ENCODE results near the gene AGTPBP1.
"Not testable (repeated sequence)": the region's sequence is repeated elsewhere in the genome, so short reads cannot be mapped to it uniquely, and the experiment has no call there.

AGTPBP1 gene, protein sequence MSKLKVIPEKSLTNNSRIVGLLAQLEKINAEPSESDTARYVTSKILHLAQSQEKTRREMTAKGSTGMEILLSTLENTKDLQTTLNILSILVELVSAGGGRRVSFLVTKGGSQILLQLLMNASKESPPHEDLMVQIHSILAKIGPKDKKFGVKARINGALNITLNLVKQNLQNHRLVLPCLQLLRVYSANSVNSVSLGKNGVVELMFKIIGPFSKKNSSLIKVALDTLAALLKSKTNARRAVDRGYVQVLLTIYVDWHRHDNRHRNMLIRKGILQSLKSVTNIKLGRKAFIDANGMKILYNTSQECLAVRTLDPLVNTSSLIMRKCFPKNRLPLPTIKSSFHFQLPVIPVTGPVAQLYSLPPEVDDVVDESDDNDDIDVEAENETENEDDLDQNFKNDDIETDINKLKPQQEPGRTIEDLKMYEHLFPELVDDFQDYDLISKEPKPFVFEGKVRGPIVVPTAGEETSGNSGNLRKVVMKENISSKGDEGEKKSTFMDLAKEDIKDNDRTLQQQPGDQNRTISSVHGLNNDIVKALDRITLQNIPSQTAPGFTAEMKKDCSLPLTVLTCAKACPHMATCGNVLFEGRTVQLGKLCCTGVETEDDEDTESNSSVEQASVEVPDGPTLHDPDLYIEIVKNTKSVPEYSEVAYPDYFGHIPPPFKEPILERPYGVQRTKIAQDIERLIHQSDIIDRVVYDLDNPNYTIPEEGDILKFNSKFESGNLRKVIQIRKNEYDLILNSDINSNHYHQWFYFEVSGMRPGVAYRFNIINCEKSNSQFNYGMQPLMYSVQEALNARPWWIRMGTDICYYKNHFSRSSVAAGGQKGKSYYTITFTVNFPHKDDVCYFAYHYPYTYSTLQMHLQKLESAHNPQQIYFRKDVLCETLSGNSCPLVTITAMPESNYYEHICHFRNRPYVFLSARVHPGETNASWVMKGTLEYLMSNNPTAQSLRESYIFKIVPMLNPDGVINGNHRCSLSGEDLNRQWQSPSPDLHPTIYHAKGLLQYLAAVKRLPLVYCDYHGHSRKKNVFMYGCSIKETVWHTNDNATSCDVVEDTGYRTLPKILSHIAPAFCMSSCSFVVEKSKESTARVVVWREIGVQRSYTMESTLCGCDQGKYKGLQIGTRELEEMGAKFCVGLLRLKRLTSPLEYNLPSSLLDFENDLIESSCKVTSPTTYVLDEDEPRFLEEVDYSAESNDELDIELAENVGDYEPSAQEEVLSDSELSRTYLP

DNA sequence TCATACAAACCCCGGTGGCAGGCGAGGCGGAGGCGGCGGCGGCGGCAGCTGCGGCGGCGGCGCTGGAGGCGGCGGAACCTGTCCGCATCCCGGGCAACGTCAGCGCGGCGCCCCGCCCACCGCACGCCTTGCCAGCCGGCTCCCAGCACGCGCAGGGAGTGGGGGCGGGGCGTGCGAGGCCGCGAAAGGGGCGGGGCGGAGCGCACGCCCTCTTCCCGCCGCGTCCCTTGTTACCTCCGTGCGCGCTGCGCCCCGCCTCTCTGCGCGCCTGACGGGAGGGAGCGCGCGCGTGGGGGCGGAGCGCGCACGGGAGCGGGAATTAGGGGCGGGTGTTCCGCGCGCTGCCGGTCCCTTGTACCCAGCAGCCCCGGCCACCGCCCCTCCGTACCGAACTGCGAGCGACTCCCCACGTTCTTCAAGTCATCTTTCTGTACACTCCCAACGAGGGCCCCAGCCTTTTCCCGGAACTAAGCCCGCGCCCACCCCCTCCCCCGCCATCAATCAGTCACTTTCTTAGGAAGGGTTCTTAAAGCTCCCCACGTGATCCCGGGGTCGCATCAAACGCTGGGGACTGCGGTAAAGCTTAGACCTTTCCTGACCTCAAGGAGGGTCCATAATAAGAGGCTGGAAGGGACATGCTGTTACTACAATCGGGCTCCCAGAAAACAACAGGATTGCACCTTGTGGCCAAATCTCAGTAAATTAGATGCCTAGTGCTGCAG, at the start of gene AGTPBP1:
AGTPBP1 (minus strand) TSS at position 80 of the 722 bp plus-strand sequence. CDS start 29,421 bp downstream, outside the sequence.
- DNase-seq (ENCODE audit: low spot score) = peak; percentile 97

DNA sequence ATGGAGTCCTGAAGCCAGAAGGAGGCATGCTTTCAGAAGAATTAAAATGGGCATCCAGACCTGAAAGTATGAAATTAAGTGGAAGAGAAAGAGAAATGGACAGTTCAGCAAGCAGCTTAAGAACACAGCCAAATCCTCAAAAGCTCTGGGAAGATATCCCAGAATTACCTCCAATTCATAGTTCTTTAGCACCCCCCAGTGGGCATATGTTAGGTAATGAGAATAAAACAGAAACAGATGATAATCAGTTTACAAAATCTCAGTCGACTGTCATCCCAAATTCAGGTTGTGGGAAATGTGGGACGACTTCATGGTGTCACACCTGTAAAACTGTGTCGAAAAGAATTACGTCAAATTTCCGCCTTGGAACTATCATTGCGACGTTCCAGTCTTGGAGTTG, 44.4 kb upstream of the AGTPBP1 start:
- DNase-seq (ENCODE audit: low spot score) = not testable (repeated sequence)

- DNase-seq (ENCODE audit: low spot score) = not testable (repeated sequence)
Observed at GRCh38 chr9:85773844-85774243, 32.1 kb upstream of the AGTPBP1 start.

DNA sequence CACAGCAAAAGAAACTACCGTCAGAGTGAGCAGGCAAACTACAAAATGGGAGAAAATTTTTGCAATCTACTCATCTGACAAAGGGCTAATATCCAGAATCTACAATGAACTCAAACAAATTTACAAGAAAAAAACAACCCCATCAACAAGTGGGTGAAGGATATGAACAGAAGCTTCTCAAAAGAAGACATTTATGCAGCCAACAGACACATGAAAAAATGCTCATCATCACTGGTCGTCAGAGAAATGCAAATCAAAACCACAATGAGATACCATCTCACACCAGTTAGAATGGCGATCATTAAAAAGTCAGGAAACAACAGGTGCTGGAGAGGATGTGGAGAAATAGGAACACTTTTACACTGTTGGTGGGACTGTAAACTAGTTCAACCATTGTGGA, 20.0 kb upstream of the AGTPBP1 start:
- not testable (repeated sequence) for DNase-seq (ENCODE audit: low spot score)

DNA sequence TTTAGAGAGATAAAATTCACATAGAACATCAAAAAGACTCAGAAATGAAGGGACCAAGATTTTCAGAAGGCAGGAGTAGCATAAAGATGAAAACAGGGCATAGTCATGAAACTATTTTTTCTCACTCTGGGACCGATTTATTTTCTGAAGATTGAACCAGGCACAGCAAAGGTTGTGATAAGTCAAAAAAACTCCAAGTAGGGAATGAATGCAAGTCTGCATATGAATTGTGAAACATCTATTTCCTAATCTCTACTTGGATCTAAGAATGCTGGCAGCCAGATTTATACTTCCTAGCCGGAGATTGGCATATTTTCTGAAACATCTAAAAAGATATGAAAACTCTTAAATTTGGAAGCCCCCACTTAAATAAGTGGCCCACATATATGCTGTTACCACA, 16.0 kb upstream of the AGTPBP1 start:
- DNase-seq (ENCODE audit: low spot score) = not testable (repeated sequence)

GRCh38 chr9:85756216-85756615, 14.5 kb upstream of the AGTPBP1 start:
- DNase-seq (ENCODE audit: low spot score) = not testable (repeated sequence)

DNA sequence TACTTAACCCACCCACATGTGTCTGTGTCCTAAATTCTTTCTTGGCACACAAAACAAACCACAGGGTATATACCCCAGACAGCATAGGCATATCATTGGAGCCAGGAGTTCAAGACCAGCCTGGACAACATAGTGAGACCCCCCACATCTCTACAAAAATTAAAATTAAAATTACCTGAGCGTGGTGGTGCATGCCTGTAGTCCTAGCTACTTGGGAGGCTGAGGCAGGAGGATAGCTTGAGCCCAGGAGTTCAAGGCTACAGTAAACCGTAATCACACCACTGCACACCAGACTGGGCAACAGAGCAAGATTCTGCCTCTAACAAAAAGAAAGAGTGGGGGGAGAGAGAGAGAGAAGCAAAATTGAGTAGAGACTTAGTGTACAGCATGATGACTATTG, 4.6 kb upstream of the AGTPBP1 start:
- no peak for DNase-seq (ENCODE audit: low spot score)

- no peak for DNase-seq (ENCODE audit: low spot score)
Observed at GRCh38 chr9:85745203-85745602, 3.4 kb upstream of the AGTPBP1 start.

- DNase-seq (ENCODE audit: low spot score) = no peak
Observed at GRCh38 chr9:85744480-85744879, 2.7 kb upstream of the AGTPBP1 start.

DNA sequence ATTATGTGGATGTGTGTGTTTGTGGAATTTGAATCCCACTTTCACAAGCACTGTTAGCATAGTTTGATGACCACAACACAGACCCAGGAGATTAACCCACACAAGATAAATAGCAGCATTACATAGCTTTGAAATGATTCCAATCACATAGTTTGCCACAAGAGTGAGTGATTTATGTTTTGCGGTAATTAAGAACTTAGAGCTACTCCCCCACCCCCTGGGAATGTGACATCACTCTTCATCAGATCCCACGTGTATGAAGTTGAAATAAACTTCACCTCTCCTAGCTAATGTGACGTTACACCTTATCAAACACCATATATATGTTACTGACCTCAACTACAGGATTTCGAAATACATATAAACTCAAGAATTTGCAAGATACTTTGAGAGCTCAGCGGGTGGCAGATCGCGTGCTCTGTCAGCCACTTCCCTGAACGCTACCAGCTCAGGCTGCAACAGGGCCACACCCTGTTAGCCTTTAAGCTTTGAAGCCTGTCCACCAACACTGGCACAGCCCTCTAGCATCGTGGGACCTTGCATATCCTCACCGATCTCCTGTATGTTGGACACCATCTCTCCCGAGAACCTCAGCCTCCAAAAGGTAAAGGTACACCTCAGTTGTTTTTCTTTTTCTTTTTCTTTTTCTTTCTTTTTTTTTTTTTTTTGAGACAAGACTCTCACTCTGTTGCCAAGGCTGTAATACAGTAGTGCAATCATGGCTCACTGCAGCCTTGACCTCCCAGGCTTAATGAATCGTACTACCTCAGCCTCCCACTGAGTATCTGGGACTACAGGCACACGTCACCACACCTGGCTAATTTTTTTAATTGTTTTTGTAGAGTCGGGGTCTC, 1.7 kb upstream of the AGTPBP1 start:
- no peak for DNase-seq (ENCODE audit: low spot score)

DNA sequence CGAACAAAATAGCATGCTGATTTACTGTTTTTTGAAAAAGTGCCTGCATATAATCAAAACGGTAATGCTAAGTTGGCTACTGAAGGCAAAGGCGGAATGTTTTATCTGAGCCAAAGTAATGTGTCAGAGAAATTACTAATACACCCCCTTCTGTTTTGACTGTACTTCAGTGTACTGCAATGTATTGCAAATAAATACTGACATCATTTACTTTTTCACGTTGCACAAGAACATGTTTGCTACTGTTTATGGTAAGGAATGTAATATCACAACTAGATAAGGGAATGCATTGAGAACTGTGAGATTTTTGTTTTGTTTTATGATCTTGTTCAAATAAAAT, 813 bp upstream of the AGTPBP1 start:
- DNase-seq (ENCODE audit: low spot score) = no peak

- peak; percentile 71 for DNase-seq (ENCODE audit: low spot score)
Observed at GRCh38 chr9:85741095-85741874, 469 bp downstream of the AGTPBP1 start.

- DNase-seq (ENCODE audit: low spot score) = no peak
Observed at GRCh38 chr9:85740787-85741094, 1.0 kb downstream of the AGTPBP1 start.

DNA sequence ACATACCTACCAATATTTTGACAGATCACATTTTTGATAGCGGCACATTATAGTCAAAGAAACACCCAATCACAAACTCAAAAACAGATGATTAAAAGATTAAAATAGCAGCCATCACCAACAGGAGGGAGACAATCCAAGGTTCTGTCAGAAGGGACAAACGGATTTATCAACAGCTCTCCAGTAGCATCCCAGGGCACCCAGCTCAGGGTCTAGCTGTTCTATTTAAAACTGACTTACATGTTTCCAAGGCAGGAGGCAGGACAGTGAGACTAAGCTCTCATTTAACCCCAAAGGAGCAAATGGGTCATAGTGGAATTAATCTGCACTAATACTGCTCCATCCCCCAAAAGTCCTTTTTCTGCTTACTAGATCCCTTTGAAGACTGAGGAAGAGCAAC, 3.2 kb downstream of the AGTPBP1 start:
- no peak for DNase-seq (ENCODE audit: low spot score)

- no peak for DNase-seq (ENCODE audit: low spot score)
Observed at GRCh38 chr9:85737671-85738070, 4.1 kb downstream of the AGTPBP1 start.

DNA sequence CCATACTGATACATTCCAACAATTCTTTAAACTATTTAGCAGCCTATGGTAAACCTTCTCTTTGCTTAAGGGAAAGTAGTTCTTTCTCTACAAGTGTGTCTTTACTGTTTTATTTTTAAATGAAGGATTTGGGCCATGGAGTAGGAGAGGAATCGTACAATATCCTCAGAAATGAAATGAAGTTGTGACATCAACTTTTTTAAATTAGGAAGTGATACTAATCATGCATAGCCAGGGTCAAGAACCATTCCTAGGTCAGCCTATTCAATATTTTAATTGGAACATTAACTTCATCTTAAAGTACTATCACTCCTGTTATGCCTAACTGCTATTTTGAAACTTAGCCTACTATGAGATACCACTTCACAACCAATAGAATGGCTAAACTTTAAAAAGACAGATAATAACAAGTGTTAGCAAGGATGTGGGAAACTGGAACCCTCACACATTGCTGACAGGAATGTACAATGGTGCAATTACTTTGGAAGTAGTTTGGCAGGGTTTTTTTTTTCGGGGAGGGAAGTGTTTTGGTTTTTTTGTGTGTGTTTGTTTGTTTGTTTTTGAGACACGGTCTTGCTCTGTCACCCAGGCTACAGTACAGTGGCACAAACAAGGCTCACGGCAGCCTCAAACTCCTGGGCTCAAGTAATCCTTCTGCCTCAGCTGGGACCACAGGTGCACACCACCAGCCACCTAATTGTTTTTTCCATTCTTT, 10.7 kb downstream of the AGTPBP1 start:
- DNase-seq (ENCODE audit: low spot score) = no peak

- no peak for DNase-seq (ENCODE audit: low spot score)
Observed at GRCh38 chr9:85729882-85730281, 11.9 kb downstream of the AGTPBP1 start.

DNA sequence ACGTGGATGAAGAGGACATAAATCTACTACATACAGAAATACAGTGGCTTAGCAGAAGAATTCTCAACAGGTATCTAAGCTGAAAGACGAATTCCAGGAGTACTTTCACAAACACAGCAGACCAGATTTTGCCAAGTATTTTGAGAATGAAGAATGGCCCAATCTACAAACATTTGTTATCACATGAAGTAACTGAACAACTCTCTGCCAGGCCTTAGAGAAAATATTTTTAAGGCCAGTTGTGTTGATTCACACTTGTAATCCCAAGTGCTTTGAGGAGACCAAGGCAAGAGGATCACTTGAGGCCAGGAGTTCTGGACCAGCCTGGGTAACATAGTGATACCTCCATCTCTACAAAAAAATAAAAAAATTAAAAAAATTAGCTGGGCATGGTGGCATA, 14.3 kb downstream of the AGTPBP1 start:
- no peak for DNase-seq (ENCODE audit: low spot score)

- DNase-seq (ENCODE audit: low spot score) = no peak
Observed at GRCh38 chr9:85726737-85727136, 15.0 kb downstream of the AGTPBP1 start.
